Activated T-helper 2 cell treated with anti-CD3 and anti-CD28 coated beads, Interferon-gamma antibody, Interleukin-2, Interleukin-4, amounts not matched to agents 10 μg/mL and 5 μg/mL and 100 μg/mL, durations not matched to agents 14 hours and 24 hours and 36 hours (primary cell): ENCODE measurements around the gene EXOC3L4. TPM values are rescaled to one million over a fixed set of nuclear protein-coding genes. Genes with fewer than 3 reads are reported as not detected.
A peak's percentile ranks its signal among the peaks of the same experiment; 100 is the strongest.
"Not testable (repeated sequence)": the region's sequence is repeated elsewhere in the genome, so short reads cannot be mapped to it uniquely, and the experiment has no call there.

ENCODE experiments used
- DNase-seq: peaks from one replicate; pipeline ENCODE4 v3.0.0; 2021; ENCODE audit warnings: low spot score
- H3K27ac Mint-ChIP-seq: one replicate; pipeline ENCODE4 v1.8.0; 2021; ENCODE audit warnings: mixed read lengths
- H3K27me3 Mint-ChIP-seq: one replicate; pipeline ENCODE4 v1.8.0; 2021; ENCODE audit warnings: low read depth, mixed read lengths
- H3K36me3 Mint-ChIP-seq: one replicate; pipeline ENCODE4 v1.8.0; 2021; ENCODE audit warnings: low read depth, mixed read lengths
- H3K4me1 Mint-ChIP-seq: one replicate; pipeline ENCODE4 v1.8.0; 2021; ENCODE audit warnings: low read depth, mixed read lengths
- H3K4me3 Mint-ChIP-seq: one replicate; pipeline ENCODE4 v1.8.0; 2021; ENCODE audit warnings: low read depth, mild to moderate bottlenecking, moderate library complexity, mixed read lengths
- H3K9me3 Mint-ChIP-seq: one replicate; pipeline ENCODE4 v1.8.0; 2021; ENCODE audit warnings: mixed read lengths
- intact Hi-C: fragments of 100-400 bp; cut with micrococcal nuclease; formaldehyde crosslinking; loops from one replicate; pipeline ENCODE4 v1.15.1; 2023
- total RNA-seq: library from RNA; stranded (reverse); gene quantifications from 2 replicates; pipeline ENCODE4 v1.2.3, GENCODE V29; 2022

Gene EXOC3L4
- total RNA-seq = not detected in 2 replicates

DNA sequence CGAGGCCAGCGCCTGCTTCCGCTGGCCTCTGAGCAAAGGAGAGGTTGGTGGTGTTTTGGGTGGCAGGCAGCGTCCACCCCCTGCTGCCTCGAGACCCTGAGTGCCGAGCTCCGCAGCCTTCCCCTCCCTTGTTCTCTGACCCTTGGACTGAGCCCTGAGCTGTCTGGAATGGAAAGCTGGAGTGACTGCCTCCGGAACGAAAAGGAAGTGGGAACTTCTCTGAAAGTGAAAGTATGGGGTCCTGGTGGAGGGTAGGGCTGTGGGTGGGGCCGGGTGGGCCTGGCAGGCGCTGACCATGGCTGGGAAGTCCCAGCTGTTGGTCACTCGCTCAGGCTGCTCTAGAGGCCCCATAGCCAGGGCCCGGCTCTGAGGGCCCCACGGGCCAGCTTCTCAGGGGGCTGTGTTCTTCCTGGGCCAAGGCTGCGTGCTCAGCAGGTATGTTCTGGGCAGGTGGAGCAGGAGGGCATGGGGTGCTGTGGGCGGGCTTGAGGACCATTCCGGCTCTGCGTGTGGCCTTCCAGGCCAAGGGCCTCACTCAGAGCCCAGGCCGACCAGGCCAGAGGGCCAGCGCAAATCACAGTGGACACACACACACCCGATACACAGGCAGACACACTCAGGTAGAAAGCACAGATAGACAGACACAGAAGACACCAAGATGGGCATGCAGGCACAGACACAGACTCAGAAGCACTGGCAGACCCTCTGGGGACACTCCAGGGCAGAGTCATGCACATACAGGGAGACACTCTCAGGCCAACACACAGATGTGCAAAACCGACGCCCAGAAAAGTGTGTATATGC lies at the start of gene EXOC3L4:
Gene EXOC3L4 (plus strand): TSS at position 320 of the 804 bp plus-strand sequence. CDS start 5,495 bp downstream, outside the sequence.
- intact Hi-C loops = no loop called here
- no peak within 1 kb of the TSS for H3K4me3 Mint-ChIP-seq
- no peak within 1 kb of the TSS for H3K27ac Mint-ChIP-seq
- no peaks in the 10 kb centered on the region for H3K27me3 Mint-ChIP-seq
- H3K36me3 Mint-ChIP-seq = no peaks in the 10 kb centered on the region
- peaks cover 4% of the 10 kb centered on the region for H3K4me1 Mint-ChIP-seq
- DNase-seq = no peak
- no peaks in the 10 kb centered on the region for H3K9me3 Mint-ChIP-seq

DNA sequence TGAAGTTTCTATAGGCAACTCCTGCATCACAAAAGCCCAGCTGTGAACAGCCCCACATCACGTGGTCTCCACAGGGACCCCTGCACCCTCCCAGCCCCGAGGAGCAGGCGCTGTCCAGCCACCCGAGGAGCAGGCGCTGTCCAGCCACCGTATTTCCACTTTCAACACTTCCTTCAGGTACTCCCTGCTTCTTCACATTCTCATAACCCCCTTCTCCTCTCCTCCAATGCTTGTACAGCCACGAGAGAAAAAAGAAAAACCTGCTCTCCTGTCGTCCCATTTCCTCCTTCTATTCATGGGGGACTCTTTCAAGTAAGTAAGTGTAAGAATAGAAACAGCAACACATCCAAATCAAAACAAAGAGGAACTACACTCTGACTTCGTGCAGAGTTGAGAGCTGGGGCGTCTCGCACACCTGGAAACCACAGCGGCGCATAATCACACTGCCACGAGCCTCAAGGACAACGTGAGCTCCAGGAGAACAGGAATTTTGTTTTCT lies 49.1 kb upstream of the EXOC3L4 start:
- H3K36me3 Mint-ChIP-seq = no peaks in the 10 kb centered on the region
- no peaks in the 10 kb centered on the region for H3K9me3 Mint-ChIP-seq
- peaks cover 15% of the 10 kb centered on the region for H3K27me3 Mint-ChIP-seq
- no peak overlapping the region for H3K4me3 Mint-ChIP-seq
- no peak overlapping the region for H3K27ac Mint-ChIP-seq
- no peak for DNase-seq
- intact Hi-C loops = no loop called here
- H3K4me1 Mint-ChIP-seq = no peaks in the 10 kb centered on the region

DNA sequence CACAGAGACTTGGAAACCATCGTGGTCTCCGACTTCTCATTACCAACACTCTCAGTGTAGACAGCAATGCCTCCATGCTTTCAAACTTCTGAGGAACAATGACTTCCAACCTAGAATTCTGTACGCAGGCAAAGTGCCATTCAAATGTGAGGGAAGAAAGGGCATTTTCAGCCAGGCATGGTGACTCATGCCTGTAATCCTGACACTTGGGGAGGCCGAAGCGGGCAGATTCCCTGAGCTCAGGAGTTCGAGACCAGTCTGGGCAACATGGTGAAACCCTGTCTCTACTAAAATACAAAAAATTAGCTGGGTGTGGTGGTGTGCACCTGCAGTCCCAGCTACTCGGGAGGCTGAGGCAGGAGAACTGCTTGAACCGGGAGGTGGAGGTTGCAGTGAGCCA lies 47.1 kb upstream of the EXOC3L4 start:
- H3K4me3 Mint-ChIP-seq, H3K36me3 Mint-ChIP-seq, intact Hi-C loops, H3K4me1 Mint-ChIP-seq, H3K9me3 Mint-ChIP-seq, H3K27ac Mint-ChIP-seq, DNase-seq: not testable (repeated sequence)
- peaks cover 15% of the 10 kb centered on the region for H3K27me3 Mint-ChIP-seq

DNA sequence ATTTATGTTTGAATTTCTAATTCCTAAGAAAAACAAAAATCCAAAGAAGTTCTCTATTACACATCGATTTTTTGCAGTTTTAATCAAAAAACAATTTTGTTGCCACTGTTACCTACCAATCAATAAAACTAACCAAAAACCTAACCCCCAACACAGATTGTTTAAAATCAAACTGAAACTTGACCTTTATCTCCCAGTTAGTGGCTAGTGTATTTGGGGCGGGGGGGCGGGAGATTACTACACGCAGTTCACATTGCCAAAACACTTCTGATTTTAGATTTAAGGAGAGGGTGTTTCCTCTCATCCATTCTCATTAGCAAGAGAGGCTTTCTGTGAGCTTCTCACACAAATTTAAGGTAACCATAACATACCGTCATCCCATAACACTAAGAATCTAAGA lies 43.6 kb upstream of the EXOC3L4 start:
- Mint-ChIP-seq H3K9me3 (no peaks in the 10 kb centered on the region), H3K4me3 (no peak overlapping the region)
- intact Hi-C loops = no loop called here

DNA sequence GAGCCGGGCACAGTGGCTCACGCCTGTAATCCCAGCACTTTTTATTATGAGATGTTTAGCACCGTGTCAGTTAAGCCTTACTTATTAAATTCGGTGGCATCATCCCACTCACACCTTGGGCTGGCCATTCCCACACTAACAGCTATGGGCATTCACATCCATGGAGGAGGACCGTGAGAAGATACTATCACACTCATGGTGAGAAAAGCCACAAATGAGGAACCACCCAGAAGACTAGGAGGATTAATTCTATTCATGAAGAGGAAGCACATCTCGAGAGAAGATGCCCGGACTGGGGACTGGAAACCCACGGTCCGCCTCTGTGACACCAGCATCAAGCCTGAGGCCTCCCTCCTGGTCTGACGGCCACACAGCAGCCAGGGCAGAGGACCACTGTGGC lies 42.1 kb upstream of the EXOC3L4 start:
- Mint-ChIP-seq H3K27me3 (peaks cover 28% of the 10 kb centered on the region), H3K4me3 (no peak overlapping the region), H3K4me1 (no peaks in the 10 kb centered on the region), H3K9me3 (no peaks in the 10 kb centered on the region), H3K27ac (no peak overlapping the region), H3K36me3 (no peaks in the 10 kb centered on the region)
- DNase-seq = no peak
- intact Hi-C loops = no loop called here

More for the DNA sequence above, 43.6 kb upstream of the EXOC3L4 start:
- H3K36me3 Mint-ChIP-seq = no peaks in the 10 kb centered on the region
- H3K27ac Mint-ChIP-seq = no peak overlapping the region
- H3K27me3 Mint-ChIP-seq = peaks cover 27% of the 10 kb centered on the region
- no peaks in the 10 kb centered on the region for H3K4me1 Mint-ChIP-seq
- DNase-seq = no peak

- DNase-seq = no peak
- H3K4me1 Mint-ChIP-seq = no peaks in the 10 kb centered on the region
- no peak overlapping the region for H3K27ac Mint-ChIP-seq
- peak overlapping the region; percentile 53 for H3K4me3 Mint-ChIP-seq
- intact Hi-C loops = no loop called here
- H3K9me3 Mint-ChIP-seq = no peaks in the 10 kb centered on the region
- peaks cover 45% of the 10 kb centered on the region for H3K27me3 Mint-ChIP-seq
- no peaks in the 10 kb centered on the region for H3K36me3 Mint-ChIP-seq
These were observed 38.8 kb upstream of the EXOC3L4 start for GRCh38 chr14:103055695-103056094.

DNA sequence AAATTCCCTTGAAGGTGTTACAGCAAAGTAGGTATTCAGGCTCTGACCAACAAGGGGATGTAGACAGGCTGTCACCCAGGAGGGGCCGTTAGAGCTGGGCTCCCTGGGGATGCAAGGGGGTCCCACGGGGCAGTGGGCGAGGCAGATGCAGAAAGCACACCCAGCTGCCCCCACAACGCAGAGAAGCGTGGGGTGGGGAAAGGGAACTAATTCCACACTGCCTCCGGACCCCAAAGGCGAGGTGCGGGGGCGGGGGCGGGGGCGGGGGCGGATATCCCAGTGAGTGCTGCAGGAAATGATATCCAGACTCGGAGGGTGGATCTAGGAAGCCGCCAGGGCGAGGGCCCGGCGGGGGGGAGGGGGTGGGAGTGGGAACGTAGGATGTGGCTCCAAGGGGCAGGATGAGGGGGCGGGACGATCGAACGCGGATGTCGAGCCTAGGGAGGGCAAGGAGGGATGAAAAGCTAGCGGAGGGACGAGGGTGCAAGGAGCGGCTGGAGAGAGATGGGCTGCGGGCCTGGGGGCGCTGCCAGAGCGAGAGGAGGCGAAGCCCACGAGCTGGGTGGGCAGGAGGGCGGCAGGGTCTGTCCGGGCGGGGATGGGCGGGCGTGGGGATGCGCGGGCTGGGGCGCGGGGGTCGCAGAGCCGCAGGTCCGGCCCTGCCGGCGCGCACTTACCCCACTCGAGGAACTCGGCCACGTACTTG lies 38.0 kb upstream of the EXOC3L4 start:
- Mint-ChIP-seq H3K27ac (no peak overlapping the region), H3K27me3 (peaks cover 47% of the 10 kb centered on the region), H3K4me3 (peak overlapping the region; percentile 68), H3K4me1 (no peaks in the 10 kb centered on the region), H3K36me3 (no peaks in the 10 kb centered on the region), H3K9me3 (no peaks in the 10 kb centered on the region)
- intact Hi-C loops = no loop called here
- DNase-seq = no peak

- H3K27me3 Mint-ChIP-seq = peaks cover 52% of the 10 kb centered on the region
- intact Hi-C loops = no loop called here
These were observed 37.5 kb upstream of the EXOC3L4 start for GRCh38 chr14:103057028-103057371.

GRCh38 chr14:103057372-103058163 lies 37.0 kb upstream of the EXOC3L4 start, which contains the start of gene CDC42BPB:
TSS of gene CDC42BPB (minus strand) at chr14:103057549. CDS start at chr14:103057173, 376 bp downstream.
- Mint-ChIP-seq H3K9me3 (no peaks in the 10 kb centered on the region), H3K4me3 (peak within 1 kb of the TSS; percentile 68), H3K27me3 (peaks cover 53% of the 10 kb centered on the region), H3K4me1 (no peaks in the 10 kb centered on the region), H3K27ac (no peak within 1 kb of the TSS), H3K36me3 (no peaks in the 10 kb centered on the region)
- intact Hi-C loops = no loop called here
- DNase-seq = no peak

More at GRCh38 chr14:103057028-103057371, 37.5 kb upstream of the EXOC3L4 start:
- Mint-ChIP-seq H3K36me3 (no peaks in the 10 kb centered on the region), H3K9me3 (no peaks in the 10 kb centered on the region), H3K4me3 (no peak overlapping the region), H3K4me1 (no peaks in the 10 kb centered on the region), H3K27ac (no peak overlapping the region)
- DNase-seq = no peak

DNA sequence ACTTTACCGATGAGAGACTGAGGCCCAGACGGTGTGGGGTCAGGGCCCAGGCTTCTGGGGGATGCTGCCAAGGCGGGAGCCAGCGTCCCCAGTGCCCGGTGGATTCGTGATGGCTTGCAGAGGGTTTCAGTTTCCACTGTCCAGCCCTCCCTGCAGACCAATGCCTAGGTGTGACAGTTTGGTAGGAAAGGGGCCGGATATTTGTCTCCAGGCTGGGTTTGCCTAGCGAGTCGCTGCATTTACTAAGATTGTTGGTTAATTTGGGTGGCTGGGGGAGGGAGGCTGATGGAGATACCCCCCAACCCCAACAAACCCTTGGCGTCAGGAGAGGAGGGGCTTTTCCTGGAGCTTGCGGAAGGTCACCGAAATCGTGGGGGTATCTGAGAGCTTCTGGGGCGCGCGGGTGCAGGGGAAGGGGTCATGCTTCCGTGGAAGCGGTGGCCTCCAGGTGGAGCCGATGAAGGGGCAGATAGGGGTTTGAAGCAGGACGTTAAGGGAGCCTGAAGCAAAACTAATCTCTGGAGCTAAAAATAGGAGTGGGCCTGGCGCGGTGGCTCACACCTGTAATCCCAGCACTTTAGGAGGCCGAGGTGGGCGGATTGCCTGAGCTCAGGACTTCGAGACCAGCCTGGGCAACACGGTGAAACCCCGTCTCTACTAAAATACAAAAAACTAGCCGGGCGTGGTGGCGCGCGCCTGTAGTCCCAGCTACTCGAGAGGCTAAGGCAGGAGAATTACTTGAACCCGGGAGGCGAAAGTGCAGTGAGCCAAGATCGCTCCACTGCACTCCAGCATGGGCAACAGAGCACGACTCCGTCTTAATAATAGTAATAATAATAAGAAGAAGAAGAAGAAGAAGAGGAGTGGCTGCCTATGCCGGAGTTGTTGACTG lies 36.1 kb upstream of the EXOC3L4 start:
- H3K27ac Mint-ChIP-seq = no peak overlapping the region
- DNase-seq = no peak
- peak overlapping the region; percentile 26 for H3K4me3 Mint-ChIP-seq
- H3K36me3 Mint-ChIP-seq = no peaks in the 10 kb centered on the region
- no peaks in the 10 kb centered on the region for H3K4me1 Mint-ChIP-seq
- intact Hi-C loops = no loop called here
- H3K9me3 Mint-ChIP-seq = no peaks in the 10 kb centered on the region
- peaks cover 54% of the 10 kb centered on the region for H3K27me3 Mint-ChIP-seq

DNA sequence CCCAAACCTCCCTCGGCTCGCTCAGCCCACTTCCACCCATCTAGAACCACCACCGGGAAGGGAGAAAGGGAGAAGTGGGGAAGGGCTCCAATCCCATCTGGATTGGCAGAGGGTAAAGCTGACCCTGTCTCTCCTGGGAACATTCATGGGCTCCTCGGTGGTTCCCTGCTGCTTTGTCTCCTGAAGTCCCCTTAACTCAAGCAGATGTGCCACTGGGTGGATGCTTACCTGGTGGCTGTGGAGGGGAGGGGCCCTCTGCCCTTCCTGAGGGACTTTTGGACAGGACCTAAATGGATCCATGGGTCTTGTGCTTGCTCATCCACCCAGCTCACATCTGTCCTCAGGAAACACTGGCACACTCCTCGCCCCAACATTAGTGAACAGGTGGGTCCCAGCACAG lies 35.0 kb upstream of the EXOC3L4 start:
- H3K36me3 Mint-ChIP-seq = no peaks in the 10 kb centered on the region
- intact Hi-C loops = no loop called here
- peaks cover 54% of the 10 kb centered on the region for H3K27me3 Mint-ChIP-seq

GRCh38 chr14:103061482-103061976 lies 33.0 kb upstream of the EXOC3L4 start:
- peaks cover 36% of the 10 kb centered on the region for H3K27me3 Mint-ChIP-seq
- no peak overlapping the region for H3K4me3 Mint-ChIP-seq
- H3K4me1 Mint-ChIP-seq = no peaks in the 10 kb centered on the region
- DNase-seq = no peak
- no peaks in the 10 kb centered on the region for H3K9me3 Mint-ChIP-seq
- intact Hi-C loops = no loop called here
- no peak overlapping the region for H3K27ac Mint-ChIP-seq
- no peaks in the 10 kb centered on the region for H3K36me3 Mint-ChIP-seq

More for the DNA sequence above, 35.0 kb upstream of the EXOC3L4 start:
- no peak overlapping the region for H3K27ac Mint-ChIP-seq
- H3K4me1 Mint-ChIP-seq = no peaks in the 10 kb centered on the region
- DNase-seq = no peak
- no peak overlapping the region for H3K4me3 Mint-ChIP-seq
- no peaks in the 10 kb centered on the region for H3K9me3 Mint-ChIP-seq
